Loucy (cell line): ENCODE data around the gene DAPK1.

Experiments
- H2AFZ ChIP-seq: fragments of 200-600 bp; sonication (generic); 2 replicates; pipeline ENCODE4 v1.6.0; 2016; ENCODE audit warnings: antibody characterized with exemption, mild to moderate bottlenecking, low read length, moderate library complexity
- H3F3A ChIP-seq: fragments of 200-600 bp; 2 replicates; pipeline ENCODE4 v1.6.0; 2016; ENCODE audit warnings: antibody characterized with exemption, low read depth, mild to moderate bottlenecking
- H3K27me3 ChIP-seq: fragments of 200-600 bp; sonication (generic); 2 replicates; pipeline ENCODE4 v1.6.1; 2014; ENCODE audit warnings: low read length, mild to moderate bottlenecking; ENCODE audit not compliant: insufficient read depth, poor library complexity, severe bottlenecking
- H3K36me3 ChIP-seq: fragments of 200-600 bp; sonication (generic); 2 replicates; pipeline ENCODE4 v1.6.1; 2016; ENCODE audit warnings: low read length; ENCODE audit not compliant: insufficient read depth
- H3K4me1 ChIP-seq: fragments of 200-600 bp; sonication (generic); 2 replicates; pipeline ENCODE4 v1.5.1; 2014; ENCODE audit warnings: low read length, mild to moderate bottlenecking; ENCODE audit not compliant: insufficient read depth, poor library complexity, severe bottlenecking
- H3K4me2 ChIP-seq: fragments of 200-600 bp; sonication (generic); 2 replicates; pipeline ENCODE4 v1.6.0; 2014; ENCODE audit warnings: antibody characterized with exemption, low read length, low read depth, mild to moderate bottlenecking; ENCODE audit not compliant: poor library complexity, severe bottlenecking
- H3K4me3 ChIP-seq: fragments of 200-600 bp; sonication (generic); 2 replicates; pipeline ENCODE4 v1.5.1; 2014; ENCODE audit warnings: low read length, mild to moderate bottlenecking, mixed read lengths; ENCODE audit not compliant: poor library complexity, severe bottlenecking
- H3K79me2 ChIP-seq: fragments of 200-600 bp; sonication (generic); 2 replicates; pipeline ENCODE4 v1.6.1; 2014; ENCODE audit warnings: low read length; ENCODE audit not compliant: insufficient read depth
- H3K9ac ChIP-seq: fragments of 200-600 bp; sonication (generic); 2 replicates; pipeline ENCODE4 v1.6.0; 2014; ENCODE audit warnings: mild to moderate bottlenecking, low read depth, low read length, moderate library complexity; ENCODE audit not compliant: poor library complexity, severe bottlenecking
- H3K9me2 ChIP-seq: fragments of 200-600 bp; sonication (generic); replicated peaks from 2 replicates; pipeline ENCODE4 v1.6.1; 2016; ENCODE audit warnings: low read depth, low read length, mixed read lengths
- H3K9me3 ChIP-seq: fragments of 200-600 bp; sonication (generic); 2 replicates; pipeline ENCODE4 v1.6.1; 2014; ENCODE audit warnings: mild to moderate bottlenecking, antibody characterized with exemption, low read length, low read depth; ENCODE audit not compliant: insufficient read depth
- H4K20me1 ChIP-seq: fragments of 200-600 bp; sonication (generic); 2 replicates; pipeline ENCODE4 v1.6.0; 2014; ENCODE audit warnings: antibody characterized with exemption, low read length, mild to moderate bottlenecking; ENCODE audit not compliant: insufficient read depth, poor library complexity, severe bottlenecking
- EZH2phosphoT487 ChIP-seq: fragments of 200-600 bp; IDR thresholded peaks from 2 replicates; pipeline ENCODE4 v1.6.1; 2018; ENCODE audit warnings: antibody characterized with exemption, mild to moderate bottlenecking, moderate library complexity, borderline replicate concordance
- TF ChIP-seq, protein P1 (sequence below): fragments of 200-600 bp; sonication (generic); conservative IDR thresholded peaks from 2 replicates; pipeline ENCODE4 v1.5.1; 2014; ENCODE audit warnings: mild to moderate bottlenecking, antibody characterized with exemption, low read length

DAPK1 gene

DNA sequence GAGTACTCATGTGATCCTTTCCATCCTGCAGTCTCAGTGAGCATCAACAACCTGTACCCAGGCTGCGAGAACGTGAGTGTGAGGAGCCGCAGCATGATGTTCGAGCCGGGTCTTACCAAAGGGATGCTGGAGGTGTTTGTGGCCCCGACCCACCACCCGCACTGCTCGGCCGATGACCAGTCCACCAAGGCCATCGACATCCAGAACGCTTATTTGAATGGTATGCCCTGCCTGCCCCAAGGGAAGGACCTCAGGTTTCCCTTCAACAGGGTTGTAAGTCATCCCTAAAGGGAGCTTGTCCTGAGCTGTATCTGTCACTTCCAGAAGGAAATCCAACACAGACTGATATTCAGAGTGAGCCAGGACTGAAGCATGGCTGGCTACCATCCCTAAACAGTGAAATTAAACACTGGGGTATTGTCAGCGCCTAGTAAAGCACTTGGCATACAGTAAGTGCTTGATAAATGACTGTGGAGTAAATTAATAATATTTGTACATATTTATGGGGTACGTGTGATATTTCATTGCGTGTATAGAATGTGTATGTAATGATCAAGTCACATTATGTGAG, 188.9 kb downstream of the DAPK1 start:
- TF ChIP-seq EZH2phosphoT487 = no peak
- TF ChIP-seq, protein P1, sequence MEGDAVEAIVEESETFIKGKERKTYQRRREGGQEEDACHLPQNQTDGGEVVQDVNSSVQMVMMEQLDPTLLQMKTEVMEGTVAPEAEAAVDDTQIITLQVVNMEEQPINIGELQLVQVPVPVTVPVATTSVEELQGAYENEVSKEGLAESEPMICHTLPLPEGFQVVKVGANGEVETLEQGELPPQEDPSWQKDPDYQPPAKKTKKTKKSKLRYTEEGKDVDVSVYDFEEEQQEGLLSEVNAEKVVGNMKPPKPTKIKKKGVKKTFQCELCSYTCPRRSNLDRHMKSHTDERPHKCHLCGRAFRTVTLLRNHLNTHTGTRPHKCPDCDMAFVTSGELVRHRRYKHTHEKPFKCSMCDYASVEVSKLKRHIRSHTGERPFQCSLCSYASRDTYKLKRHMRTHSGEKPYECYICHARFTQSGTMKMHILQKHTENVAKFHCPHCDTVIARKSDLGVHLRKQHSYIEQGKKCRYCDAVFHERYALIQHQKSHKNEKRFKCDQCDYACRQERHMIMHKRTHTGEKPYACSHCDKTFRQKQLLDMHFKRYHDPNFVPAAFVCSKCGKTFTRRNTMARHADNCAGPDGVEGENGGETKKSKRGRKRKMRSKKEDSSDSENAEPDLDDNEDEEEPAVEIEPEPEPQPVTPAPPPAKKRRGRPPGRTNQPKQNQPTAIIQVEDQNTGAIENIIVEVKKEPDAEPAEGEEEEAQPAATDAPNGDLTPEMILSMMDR = no peak
- no peaks in the 10 kb centered on the region for H3K9me2 ChIP-seq
- no peak overlapping the region for H3K4me3 ChIP-seq
- H4K20me1 ChIP-seq = no peaks in the 10 kb centered on the region
- peaks cover 7% of the 10 kb centered on the region; the same call in 1 of the 2 replicates for H3K36me3 ChIP-seq
- H3F3A ChIP-seq = no peaks in the 10 kb centered on the region
- H2AFZ ChIP-seq = no peak overlapping the region
- no peaks in the 10 kb centered on the region for H3K27me3 ChIP-seq
- no peak overlapping the region for H3K9ac ChIP-seq
- no peaks in the 10 kb centered on the region for H3K4me1 ChIP-seq
- H3K79me2 ChIP-seq = no peaks in the 10 kb centered on the region
- no peak overlapping the region for H3K4me2 ChIP-seq
- no peaks in the 10 kb centered on the region for H3K9me3 ChIP-seq

DNA sequence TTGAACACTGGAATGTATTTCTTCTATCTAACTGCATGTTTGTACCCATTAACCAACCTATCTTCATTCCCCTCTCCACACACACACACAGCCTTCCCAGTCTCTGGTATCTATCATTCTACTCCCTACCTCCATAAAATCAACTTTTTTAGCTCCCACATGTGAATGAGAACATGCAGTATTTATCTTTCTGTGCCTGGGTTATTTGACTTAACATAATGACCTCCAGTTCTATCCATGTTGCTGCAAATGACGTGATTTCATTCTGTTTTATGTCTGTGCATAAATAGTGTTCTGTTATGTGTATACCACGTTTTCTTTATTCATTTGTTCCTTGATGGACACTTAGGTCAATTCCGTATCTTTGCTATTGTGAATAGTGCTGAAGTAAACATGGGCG, 189.5 kb downstream of the DAPK1 start:
- Histone ChIP-seq H2AFZ (no peak overlapping the region), H3F3A (no peaks in the 10 kb centered on the region), H3K27me3 (no peaks in the 10 kb centered on the region), H4K20me1 (no peaks in the 10 kb centered on the region), H3K4me3 (no peak overlapping the region), H3K9me2 (no peaks in the 10 kb centered on the region), H3K9me3 (no peaks in the 10 kb centered on the region), H3K79me2 (no peaks in the 10 kb centered on the region), H3K9ac (no peak overlapping the region), H3K4me1 (no peaks in the 10 kb centered on the region), H3K36me3 (peaks cover 1% of the 10 kb centered on the region; the same call in 1 of the 2 replicates), H3K4me2 (no peak overlapping the region)
- TF ChIP-seq, protein P1 = no peak
- TF ChIP-seq EZH2phosphoT487 = no peak

DNA sequence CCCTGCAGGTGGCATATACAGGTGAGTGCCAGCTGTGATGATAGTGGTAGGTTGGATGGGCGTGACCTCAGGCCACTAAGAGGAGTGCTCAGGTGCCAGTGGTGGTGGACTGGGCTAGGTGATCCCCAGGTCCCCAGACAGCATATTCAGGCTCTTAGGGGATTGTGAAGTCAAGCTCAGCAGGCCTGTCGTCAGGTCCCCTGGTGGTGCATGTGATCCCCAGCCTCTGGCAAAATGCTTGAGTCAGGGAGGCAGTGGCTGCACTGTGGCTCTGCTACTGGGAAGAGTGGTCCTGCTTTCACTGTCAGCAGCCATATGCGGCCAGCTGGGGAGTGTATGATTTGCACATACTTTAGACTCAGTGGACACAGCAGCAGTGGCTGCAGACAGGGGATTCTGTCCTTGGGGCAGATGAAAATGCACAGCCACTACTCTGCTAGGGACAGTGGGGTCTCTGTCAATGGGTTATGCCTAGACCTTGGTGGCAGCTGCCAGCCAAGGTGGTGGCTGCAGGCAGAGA, 196.6 kb downstream of the DAPK1 start:
- Histone ChIP-seq H3K4me1 (no peaks in the 10 kb centered on the region), H3K9me3 (peaks cover 3% of the 10 kb centered on the region; the same call in 1 of the 2 replicates), H3K36me3 (peaks cover 12% of the 10 kb centered on the region; the same call in 1 of the 2 replicates), H3K4me3 (no peak overlapping the region), H3K27me3 (no peaks in the 10 kb centered on the region), H3F3A (no peaks in the 10 kb centered on the region), H3K79me2 (no peaks in the 10 kb centered on the region), H2AFZ (no peak overlapping the region), H3K4me2 (no peak overlapping the region), H3K9me2 (no peaks in the 10 kb centered on the region), H3K9ac (no peak overlapping the region), H4K20me1 (no peaks in the 10 kb centered on the region)
- TF ChIP-seq EZH2phosphoT487 = no peak
- TF ChIP-seq, protein P1 = no peak
